NCI-H1105 treated with DMSO at 0.1 percent for 48 hours (cell line): ENCODE data around the gene ELANE.
A peak's percentile ranks its signal among the peaks of the same experiment; 100 is the strongest.
"Not testable (repeated sequence)": the region's sequence is repeated elsewhere in the genome, so short reads cannot be mapped to it uniquely, and the experiment has no call there.

Source experiments
- DNase-seq: peaks from one replicate; lab custom pipeline; 2025; lab: John Stamatoyannopoulos, UW

ELANE gene

GRCh38 chr19:879711-880438 lies 27.8 kb downstream of the ELANE start:
- DNase-seq = no peak

GRCh38 chr19:881385-882071 lies 29.4 kb downstream of the ELANE start:
- DNase-seq = no peak

- no peak for DNase-seq
Observed at GRCh38 chr19:882871-883497, 30.9 kb downstream of the ELANE start.

GRCh38 chr19:883661-884211 lies 31.6 kb downstream of the ELANE start:
- DNase-seq = no peak

GRCh38 chr19:884420-885211 lies 32.5 kb downstream of the ELANE start:
- DNase-seq = no peak

- no peak for DNase-seq
Observed at GRCh38 chr19:885536-886224, 33.6 kb downstream of the ELANE start.

- DNase-seq = no peak
Observed at GRCh38 chr19:887072-887471, 35.0 kb downstream of the ELANE start.

GRCh38 chr19:887599-887998 lies 35.5 kb downstream of the ELANE start:
- DNase-seq = no peak

GRCh38 chr19:888581-889385 lies 36.7 kb downstream of the ELANE start:
- no peak for DNase-seq

GRCh38 chr19:889662-890295 lies 37.7 kb downstream of the ELANE start:
- DNase-seq = no peak

GRCh38 chr19:890831-891230 lies 38.7 kb downstream of the ELANE start:
- DNase-seq = no peak

- not testable (repeated sequence) for DNase-seq
Observed at GRCh38 chr19:891421-892200, 39.5 kb downstream of the ELANE start.

- no peak for DNase-seq
Observed at GRCh38 chr19:892243-892893, 40.3 kb downstream of the ELANE start.

- peak; percentile 92 for DNase-seq
Observed at GRCh38 chr19:892894-893689, 41.0 kb downstream of the ELANE start, which contains the start of the genes MED16 and RNU6-9. MED16 (minus strand) TSS chr19:893187; CDS start chr19:891131, 2,056 bp downstream. RNU6-9 (plus strand) TSS chr19:893484.

GRCh38 chr19:896434-896833 lies 44.3 kb downstream of the ELANE start:
- DNase-seq = no peak

GRCh38 chr19:896999-897398 lies 44.9 kb downstream of the ELANE start:
- DNase-seq = no peak

GRCh38 chr19:897442-898039 lies 45.4 kb downstream of the ELANE start:
- DNase-seq = no peak
